NCI-H345 (cell line): ENCODE measurements around the gene HEPHL1.
"Not testable (repeated sequence)": the region's sequence is repeated elsewhere in the genome, so short reads cannot be mapped to it uniquely, and the experiment has no call there.

Experiments
- DNase-seq: peaks from one replicate; lab custom pipeline; 2025; lab: John Stamatoyannopoulos, UW

HEPHL1 gene

DNA sequence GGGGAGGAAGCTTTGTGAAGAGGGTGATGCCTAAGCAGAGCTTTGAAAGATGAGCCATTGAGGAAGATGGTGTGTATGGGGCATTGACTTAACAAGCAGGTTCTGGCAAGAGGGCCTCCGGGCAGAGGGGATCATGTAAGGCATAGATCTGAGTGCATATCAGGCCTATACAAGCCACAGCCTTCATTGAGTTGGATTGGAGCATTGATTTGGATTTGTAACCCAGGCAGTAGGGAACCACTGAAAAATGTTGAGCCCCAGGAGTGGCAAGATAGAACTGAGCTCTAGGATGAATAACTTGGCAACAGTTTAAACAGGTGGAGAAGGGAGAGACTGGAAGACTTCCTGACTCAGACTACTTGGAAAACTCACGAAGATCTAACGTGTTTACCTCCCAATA lies 128.9 kb downstream of the HEPHL1 start:
- no peak for DNase-seq

DNA sequence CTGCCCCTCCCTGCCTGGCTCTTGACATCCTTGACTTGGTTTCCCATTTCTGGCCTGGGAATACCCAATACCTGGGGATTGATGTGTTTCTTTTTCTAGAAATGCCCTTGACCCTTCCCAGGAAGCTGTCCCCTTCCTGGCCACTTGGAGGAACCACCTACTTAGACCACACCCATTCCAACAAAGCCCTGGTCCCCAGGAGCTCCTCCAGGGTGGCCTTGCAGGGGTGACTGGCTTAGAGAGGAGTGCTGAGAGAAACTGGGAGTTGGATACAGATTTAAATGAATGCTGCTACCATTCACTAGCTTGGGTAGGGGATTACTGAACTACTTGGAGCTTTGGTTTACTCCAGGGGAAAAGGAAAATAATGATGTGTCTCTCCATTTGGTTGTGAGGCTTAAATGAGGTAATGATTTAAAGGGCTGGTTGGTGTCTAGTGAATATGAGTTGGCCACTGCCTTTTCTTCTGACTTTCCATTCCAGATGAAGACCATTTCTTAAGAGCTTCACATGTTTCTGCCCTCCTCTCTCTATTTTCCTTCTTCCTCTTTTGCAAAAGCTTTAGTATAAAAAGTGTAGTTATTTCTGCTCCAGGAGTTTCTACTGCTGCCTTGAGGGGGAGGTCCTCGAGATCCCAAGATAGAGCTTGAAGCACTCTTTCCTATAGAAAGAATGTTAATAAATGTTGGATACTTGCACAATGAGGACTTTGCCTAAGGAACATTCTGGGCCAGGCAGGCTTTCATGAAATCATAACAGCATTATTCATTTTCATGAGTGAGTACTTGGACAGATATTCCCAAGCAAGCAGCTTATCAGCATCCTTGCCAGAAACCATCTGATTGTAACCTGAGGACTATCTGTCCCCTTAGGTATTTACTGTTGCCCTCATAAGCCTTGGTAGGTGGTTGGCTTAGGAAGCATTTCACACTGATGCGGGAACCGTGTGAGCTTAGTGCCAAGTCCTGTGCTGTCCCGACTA lies 129.8 kb downstream of the HEPHL1 start:
- no peak for DNase-seq

GRCh38 chr11:94151903-94152677 lies 130.9 kb downstream of the HEPHL1 start:
- DNase-seq = peak; percentile 21

- DNase-seq = no peak
Observed at GRCh38 chr11:94152678-94153065, 131.5 kb downstream of the HEPHL1 start.

DNA sequence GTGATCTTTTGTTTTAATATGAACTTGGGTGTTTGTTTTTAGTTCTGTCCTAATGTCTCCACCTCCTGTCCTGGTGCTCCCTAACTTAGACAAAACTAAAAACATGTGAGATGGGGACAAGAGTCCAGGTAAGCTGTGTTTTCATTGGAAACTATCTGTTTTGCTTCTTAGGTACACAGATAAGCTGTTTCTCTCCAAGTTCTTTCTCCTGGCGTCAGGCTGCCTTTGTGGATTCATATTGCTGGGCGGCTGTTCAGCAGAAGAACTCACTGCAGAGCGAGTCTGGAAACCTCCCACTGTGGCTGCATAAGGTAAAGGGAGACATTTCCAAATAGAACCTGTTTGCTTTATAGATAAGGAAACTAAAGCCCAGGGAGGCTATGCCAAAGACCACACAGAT lies 132.2 kb downstream of the HEPHL1 start:
- no peak for DNase-seq

GRCh38 chr11:94154095-94154856 lies 133.1 kb downstream of the HEPHL1 start:
- no peak for DNase-seq

DNA sequence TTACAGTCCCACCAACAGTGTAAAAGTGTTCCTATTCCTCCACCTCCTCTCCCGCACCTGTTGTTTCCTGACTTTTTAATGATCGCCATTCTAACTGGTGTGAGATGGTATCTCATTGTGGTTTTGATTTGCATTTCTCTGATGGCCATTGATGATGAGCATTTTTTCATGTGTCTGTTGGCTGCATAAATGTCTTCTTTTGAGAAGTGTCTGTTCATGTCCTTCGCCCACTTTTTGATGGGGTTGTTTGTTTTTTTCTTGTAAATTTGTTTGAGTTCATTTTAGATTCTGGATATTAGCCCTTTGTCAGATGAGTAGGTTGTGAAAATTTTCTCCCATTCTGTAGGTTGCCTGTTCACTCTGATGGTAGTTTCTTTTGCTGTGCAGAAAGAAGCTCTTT lies 136.2 kb downstream of the HEPHL1 start:
- not testable (repeated sequence) for DNase-seq
